ENCODE results near the gene VIT.

DNA sequence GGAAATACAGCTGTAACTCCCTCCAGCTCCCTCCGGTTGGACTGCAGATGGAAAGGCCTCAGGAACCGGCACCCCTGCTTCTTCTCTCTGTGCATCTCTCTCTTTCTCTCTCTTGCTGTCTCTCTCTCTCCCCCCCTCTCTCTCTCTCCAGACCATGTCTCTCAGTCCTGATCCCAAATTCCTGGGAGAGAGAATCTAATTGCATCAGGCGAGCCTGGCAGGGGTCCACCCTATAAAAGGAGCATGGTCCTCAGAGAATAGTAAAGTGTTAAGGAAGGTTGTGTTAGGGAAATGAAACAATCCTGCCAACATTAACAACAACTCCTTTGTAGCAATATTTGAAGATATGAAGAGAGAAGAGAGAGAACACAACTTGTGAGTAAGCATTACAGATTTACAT is 36.7 kb downstream of the VIT start:
- TF ChIP-seq, protein P1, sequence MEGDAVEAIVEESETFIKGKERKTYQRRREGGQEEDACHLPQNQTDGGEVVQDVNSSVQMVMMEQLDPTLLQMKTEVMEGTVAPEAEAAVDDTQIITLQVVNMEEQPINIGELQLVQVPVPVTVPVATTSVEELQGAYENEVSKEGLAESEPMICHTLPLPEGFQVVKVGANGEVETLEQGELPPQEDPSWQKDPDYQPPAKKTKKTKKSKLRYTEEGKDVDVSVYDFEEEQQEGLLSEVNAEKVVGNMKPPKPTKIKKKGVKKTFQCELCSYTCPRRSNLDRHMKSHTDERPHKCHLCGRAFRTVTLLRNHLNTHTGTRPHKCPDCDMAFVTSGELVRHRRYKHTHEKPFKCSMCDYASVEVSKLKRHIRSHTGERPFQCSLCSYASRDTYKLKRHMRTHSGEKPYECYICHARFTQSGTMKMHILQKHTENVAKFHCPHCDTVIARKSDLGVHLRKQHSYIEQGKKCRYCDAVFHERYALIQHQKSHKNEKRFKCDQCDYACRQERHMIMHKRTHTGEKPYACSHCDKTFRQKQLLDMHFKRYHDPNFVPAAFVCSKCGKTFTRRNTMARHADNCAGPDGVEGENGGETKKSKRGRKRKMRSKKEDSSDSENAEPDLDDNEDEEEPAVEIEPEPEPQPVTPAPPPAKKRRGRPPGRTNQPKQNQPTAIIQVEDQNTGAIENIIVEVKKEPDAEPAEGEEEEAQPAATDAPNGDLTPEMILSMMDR (IDR thresholded peaks at IDR 0.05), result no peak
- no peak for TF ChIP-seq ZFX (IDR thresholded peaks at IDR 0.05; ENCODE audit: borderline replicate concordance)
